ENCODE measurements around the gene DYNLRB2.

The DYNLRB2 gene

DNA sequence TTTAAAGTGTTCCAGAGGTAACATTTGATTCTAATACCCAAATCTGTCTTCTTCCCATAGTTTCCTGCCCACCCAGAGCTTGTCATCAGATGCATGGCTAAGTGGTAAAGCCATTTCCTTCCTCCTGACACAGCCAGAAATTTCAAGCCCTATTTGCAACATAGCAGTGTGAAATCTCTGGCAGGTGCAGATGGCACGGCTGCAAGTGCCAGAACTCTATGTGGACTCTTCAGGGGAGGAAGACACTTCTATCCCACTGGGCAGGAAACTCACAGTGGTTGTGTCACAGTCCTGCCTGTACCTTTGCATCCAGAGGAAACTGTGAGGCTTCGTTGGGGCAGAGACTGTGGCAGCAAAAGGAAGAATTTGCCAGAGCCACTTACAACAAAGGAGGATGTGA lies 13.2 kb downstream of the DYNLRB2 start:
- no peak for DNase-seq

DNA sequence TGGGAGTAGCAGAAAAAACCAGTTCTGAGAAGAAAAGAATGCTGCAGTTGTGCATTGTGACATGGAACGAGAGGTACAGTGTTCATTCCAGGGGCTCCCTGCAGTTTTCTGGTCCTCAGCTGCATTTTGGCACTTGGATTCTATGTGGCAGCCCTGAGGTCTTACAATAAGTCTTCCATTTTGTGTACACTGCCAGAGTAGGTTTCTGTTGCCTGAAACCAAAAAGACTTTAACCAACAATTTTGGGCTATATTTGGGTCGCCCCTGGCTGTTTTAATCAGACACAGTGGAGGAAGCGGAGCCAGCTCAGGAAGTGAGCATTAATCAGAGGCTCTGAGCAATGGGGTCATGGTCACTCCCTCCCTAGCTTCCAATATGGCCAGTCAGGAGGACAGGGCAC lies 15.7 kb downstream of the DYNLRB2 start:
- no peak for DNase-seq

DNA sequence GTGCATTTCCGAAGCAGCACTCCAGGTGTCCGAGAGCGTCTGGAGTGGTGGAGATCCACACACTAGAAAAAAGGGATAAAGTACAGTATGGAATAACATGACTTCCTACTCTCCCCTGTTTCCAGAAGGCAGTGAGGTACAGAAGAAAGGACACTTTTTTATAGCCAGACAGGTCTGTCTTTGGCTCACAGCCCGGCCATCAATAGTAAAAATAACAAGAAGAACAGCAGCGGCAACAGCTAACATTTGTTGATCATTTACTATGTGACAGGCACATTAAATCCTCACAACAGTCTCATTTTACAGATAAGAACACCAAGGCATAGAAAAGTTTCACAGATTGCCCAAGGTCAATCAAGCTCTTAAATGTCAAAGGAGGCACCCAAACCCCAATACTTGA lies 16.2 kb downstream of the DYNLRB2 start:
- no peak for DNase-seq

DNA sequence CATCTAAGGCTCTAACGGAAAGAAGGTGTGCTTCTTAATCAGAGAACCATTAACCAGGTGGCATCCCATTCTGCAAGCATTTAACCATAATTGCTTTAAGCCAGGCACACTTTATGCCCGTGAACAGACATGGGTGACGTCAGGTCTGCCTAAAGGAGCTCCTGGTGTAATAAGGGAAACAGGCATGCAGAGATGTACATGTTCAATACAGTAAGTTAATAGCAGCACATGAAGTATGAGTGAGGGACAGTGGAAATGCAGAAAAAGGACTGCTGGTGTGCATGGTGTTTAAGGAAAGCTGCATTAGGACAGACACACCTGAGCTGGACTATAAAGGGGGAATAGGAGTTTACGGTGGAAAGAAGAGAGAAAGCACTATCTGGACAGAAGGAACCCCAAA lies 18.6 kb downstream of the DYNLRB2 start:
- DNase-seq: no peak

DNA sequence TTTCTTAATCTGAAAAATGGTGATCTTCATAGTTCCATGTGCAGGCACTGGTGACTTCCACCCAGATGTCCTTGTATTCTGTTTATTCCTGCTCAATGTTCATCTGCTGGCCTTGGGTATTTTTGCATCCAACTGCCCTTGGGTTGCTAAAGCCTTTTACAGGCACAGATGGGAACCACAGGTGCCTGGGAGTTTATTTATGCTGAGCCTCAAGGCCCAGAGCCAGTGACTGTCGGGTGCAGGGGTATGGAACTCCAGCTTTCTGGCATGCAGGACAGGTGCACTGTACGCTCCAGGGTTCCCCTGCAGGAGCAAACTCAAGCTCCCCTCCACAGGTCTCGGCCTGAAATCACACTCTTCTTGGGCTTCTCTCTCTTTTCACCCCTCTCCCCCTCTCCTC lies 22.3 kb downstream of the DYNLRB2 start:
- DNase-seq: no peak

DNA sequence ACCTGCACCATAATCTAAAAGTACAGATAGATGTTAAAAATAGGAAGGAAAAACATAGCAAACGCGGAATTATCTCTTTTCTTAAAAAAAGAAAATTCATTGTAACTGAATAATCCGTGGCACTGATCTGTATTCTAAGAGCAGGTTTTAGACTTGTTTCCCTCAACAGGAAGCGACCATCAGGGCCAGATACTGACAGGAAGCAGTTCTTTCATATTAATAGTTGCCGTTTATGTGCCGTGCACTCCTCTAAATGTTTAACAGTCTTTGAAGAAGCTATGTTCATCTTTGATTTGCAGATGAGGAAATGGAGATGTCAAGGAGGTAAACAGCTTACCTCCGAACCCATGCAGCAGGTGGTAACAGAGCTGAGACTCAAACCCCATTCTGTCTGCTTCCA lies 23.6 kb downstream of the DYNLRB2 start:
- peak in 3 of 6 experiments; percentile 17 to 35 (median 21) for DNase-seq

DNA sequence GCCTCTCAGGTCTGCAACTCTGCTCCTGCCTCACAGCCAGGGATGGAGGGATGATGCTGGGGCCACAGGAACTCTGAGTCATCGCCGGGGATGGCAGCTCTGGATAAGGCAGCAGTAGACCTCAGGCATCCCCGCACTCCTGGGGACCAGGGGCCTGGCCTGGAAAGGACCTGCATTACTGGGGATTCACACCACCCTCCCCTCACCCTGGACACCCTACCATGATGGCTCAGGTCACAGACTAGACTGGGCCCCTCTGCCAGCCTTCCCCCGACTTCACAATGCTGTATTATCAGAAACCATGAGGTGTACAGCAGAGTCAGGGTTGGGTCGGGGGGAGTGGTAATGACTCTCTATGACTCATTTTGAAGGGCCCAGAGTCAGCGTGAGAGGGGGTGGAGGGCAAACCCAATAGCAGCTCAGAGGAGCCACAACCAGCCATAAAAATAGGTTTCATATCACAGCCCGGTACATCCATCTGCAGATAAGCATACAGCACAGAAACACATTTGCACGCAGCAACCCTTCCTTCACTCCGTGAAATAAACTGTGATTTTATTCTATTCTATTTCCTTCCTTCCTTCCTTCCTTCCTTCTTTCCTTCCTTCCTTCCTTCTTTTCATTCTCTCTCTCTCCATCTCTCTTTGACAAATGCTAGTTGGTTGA lies 28.8 kb downstream of the DYNLRB2 start:
- DNase-seq: no peak

DNA sequence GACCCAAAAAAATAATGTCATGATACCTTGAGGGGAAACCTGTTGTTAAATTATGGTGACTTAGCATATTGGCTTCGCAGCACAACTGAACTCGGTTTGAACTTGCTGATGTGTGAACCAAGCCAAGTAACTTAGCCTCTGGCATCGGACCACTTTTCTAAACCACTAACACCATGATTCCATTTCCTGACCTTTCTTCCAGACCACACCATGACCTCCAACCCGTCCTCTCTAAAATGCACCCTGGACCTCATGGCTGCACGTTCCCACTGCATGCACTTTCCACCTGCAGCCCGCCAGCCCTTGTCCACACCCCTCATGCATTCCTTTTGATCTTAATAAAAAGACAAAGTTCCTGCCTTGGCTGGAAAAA lies 29.3 kb downstream of the DYNLRB2 start:
- DNase-seq: no peak

DNA sequence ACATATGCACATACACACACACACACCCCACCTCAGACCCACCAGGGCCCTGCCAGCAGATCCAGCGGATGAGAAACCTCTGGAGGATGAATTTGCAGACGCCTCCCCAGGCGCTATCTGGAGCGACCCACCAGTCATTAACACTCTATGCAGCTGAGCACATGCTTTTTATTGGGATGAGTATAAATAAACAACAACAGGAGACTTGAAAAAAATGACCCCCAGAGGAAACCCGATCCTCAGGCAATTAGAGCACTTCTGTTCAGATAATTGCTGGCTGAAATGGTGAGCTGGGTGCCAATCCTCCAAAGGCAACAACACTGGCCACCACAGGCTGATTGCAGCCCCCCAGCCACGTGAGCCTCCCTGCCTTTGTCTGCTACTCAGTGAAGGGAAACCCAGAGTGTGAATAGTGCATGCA lies 32.9 kb downstream of the DYNLRB2 start:
- no peak for DNase-seq

DNA sequence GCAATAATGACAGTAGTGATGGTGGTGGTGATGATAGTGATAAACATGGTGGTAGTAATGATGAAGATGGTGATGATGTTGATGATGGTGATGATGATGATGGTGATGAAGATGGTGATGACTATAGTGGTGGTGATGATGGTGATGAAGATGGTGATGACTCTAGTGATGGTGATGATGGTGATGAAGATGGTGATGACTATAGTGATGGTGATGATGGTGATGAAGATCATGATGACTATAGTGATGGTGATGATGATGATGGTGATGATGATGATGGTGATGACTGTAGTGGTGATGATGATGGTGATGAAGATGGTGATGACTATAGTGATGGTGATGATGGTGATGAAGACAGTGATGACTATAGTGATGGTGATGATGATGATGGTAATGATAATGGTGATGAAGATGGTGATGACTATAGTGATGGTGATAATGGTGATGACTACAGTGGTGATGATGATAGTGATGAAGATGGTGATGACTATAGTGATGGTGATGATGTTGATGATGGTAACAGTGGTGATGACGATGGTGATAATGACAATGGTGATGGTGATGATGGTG lies 35.6 kb downstream of the DYNLRB2 start:
- no peak for DNase-seq

DNA sequence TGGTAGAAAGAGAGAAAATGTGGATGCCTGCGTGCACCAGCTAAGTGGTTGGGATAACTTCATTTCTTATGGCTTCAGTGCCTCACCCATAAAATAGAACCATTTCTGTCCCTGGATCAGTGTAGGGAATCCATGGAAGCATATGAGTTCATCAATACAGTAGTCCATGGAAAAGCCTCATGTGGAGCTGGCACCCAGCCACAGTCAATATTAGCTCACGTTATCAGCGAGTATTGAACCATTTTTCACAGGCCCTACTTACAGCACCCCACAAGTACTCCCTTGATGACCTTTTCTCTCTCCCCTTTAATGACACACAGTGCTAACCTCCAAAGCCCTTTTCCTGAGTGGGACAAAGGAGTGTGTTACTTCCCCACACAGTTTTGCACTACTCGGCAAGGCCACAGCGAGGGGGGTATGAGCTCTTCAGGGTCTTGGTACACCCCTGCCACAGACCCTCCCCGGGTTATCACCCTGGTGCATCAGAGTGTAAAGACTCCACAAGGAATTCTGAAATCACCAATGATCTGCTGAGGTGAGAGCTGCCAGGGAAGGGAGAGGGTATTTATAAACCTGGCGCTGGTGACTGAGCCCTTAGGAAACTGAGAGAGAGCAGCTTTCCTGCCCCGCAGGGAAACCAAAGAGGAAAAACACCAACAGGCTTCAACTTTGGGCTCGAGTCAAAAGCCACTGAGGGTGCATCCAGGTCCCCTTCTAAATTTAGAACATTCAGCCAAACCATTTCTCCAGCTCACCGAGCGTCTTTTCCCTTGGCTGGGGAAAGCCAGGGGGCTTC lies 36.9 kb downstream of the DYNLRB2 start:
- DNase-seq: no peak

DNA sequence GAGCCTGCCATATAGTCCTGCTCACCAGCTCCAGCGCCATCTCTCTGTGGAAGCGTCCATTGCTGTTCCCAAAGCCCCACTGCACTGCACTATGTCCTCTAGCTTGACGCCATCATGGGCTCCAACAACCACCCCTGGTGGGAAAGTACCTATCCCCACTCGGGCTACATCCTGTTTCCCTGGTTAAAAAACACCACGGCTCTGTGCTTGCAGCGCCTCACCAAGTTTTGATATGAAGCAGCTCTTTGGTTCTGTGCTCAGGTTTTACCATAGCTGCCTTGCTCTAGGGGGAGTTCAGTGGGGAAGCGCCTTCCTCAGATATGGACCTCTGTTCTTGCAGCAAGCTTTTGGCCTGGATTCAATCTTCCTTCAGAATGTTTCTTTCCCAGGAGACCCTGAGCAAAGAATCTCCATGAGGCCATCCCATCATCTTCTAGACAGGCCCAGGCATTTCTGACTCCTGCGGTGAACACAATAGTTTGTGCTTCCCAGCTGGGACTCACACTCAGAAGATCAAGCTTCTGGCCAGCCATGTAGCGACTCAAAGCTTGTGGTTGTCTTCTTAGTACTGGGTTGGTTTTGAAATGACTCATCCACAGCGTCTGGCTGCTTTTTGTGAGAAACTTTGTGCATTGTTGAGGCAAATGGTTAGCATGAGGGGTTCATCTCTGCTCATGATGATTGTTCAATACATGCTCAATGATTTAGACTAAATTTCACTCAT lies 39.5 kb downstream of the DYNLRB2 start:
- peak in 5 of 6 experiments; percentile 3 to 60 (median 25) for DNase-seq

DNA sequence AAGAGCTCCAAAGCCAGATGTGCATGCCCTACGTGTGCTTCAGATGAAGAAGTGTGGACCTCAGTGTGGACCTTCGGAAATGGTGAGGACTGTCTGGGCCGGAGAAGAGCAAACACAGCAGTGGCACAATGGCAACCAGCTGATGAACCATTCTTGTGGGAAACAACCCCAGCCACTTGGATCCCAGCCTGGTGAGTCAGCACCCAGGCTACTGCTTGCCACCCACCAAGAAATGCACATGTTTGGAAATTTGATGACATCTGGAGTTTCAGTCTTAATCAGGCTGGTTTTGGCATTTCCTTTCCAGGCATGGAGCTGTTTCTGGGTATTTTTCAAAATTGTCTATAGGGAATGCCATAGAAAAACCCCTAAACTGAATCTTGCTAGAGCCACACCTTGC lies 42.7 kb downstream of the DYNLRB2 start:
- no peak for DNase-seq

DNA sequence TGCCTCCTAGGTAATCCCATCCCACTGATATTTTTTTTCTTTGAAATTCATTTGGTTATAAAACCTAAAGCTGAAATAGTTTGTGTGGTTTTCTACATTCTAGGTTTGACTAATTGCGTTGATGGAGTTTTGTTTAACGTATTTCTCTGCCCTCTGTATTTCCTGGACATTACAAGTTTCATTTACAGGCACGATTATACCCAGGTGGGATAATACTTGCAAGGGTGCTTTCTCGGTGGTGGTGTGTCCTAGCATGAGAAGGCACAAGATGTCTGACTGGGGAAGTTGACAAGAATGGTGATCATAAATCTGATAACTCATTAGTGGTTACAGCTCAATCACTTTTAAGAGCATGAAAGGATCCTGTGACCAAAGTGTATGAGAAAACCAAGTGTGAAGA lies 45.0 kb downstream of the DYNLRB2 start:
- DNase-seq: no peak

DNA sequence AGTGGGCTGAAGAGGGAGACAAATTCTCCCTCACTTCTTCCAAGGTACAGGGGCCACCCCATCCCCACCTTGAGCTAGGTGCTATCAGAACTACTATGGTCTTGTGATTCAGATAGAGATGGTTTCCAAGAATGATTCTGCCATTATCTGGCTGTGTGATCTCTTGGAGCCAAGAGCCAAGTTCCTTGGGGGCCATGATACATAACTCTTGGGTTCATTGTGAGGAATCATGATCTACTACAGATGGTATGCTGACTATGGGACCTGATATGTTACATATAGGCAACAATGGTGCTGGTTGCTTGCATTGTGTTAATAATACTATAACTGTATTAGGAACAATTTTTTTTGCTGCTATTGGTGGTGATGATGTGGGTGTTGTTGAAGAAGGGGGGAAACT lies 45.7 kb downstream of the DYNLRB2 start:
- no peak for DNase-seq

DNA sequence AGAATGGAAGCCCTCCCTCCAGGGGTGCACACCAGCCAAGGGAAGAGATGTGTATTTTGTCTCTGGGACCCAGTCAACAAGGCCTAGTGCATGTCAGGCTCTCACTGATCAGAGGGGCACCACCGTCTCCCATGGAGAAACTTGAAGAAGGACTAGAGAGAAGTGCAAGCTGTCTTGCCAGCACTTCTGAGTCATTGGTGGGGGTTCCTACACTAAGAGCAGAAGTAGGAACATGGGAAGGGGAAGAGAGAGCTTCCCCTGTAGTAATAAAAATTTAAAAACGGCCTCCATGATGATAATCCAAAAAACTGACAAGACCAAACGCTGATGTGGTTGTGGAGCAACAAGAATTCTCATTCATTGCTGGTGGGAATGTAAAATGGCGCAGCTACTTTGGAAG lies 46.3 kb downstream of the DYNLRB2 start:
- DNase-seq: no peak

DNA sequence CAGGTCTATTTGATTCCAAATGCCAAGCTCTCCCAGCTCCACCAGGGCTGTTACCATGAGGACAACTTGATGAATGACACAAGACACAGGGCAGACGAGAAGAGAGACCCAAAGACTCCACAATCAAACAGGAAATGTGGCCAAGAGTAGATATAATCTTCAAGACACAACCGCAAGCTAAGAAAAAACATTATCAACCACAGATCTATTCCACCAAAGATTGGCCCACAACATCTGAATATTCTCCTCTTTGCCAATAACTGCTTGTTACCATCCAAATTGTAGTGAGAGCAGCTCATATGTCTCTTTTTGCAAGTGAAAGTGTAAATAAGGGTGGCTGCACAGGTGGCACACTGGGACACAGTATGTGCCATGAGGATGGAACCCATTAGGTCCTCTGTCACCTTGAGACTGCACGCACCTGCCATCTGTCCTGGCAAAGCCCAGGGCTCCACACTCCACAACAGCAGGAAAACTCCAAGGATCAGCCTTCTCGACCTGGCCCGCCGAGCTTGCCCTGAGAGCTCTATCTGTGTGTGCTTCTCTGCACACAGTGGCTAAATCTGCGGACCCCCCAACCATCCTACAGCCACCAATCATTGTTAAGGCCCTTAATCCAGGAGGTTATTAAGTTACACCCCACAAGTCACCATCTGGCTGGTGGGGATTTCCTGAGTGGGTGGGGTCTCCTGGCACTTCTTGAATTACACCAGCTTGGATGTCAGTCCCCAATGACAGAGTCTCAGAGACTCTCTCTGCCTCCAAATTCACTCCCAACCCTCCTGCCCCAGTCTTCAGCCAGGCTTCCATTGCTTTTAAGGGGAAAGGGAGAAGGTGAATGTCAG lies 50.5 kb downstream of the DYNLRB2 start:
- DNase-seq: peak in 3 of 6 experiments; percentile 67 to 80 (median 77)

DNA sequence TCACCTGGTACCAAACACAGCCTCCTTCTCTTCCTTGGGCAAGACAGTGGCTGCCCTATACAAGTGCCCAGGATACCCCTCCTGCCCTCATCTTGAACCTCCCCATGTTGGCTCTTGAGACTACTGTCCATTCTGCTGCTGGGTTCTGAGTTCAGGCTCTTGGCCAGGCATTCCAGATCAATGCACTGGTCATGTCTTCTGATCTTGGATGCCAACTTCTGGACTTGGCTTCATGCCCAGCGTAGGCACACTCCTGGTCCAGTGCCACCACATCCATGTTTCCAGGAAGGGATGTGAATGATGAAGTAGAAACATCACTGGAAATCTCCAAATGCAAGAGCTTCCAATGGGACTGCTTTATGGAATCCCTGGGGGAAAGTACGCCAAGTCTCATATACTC lies 51.5 kb downstream of the DYNLRB2 start:
- DNase-seq: no peak

DNA sequence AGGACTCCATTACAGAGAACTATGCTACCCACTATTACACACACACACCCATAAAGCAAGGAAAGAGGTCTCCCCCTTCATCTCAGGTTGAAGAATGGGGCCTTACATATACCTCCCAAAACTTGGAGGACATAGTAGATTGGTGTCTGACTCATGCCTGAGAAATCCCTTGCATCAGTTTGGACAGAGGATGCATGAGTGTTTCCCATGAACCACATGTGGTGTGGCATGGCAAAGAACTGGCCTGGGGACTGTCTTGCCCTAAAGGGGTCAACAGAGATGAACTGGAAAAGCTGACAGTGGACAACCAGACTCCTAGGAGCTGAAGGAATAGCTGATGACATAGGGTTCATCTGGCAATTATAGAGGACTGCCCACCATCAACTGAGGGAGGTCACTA lies 54.0 kb downstream of the DYNLRB2 start:
- DNase-seq: no peak

DNA sequence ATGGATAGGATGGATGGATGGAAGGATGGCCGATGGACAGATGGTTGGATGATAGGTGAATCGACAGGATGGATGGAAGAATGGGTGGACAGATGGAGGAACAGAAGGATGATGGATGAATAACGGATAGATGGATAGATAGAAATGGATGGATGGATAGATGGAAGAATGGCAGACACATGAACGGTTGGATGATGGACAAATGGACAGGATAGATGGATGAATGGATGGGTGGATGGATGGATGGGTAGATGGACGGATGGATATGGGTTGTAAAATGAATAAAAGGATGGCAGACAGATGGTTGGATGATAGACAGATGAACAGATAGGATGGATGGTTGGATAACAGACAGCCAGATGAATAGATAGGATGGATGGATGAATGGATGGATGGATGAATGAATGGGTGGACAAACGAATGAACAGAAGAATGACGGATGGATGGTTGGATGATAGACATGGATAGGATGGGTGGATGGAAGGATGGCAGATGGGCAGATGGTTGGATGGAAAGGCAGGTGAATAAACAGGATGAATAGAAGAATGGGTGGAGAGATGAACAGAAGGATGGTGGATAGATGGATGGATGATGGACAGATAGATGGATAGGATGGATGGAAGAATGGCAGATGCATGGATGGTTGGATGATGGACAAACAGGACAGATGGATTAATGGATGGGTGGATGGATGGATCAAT lies 55.9 kb downstream of the DYNLRB2 start:
- no peak for DNase-seq

DNA sequence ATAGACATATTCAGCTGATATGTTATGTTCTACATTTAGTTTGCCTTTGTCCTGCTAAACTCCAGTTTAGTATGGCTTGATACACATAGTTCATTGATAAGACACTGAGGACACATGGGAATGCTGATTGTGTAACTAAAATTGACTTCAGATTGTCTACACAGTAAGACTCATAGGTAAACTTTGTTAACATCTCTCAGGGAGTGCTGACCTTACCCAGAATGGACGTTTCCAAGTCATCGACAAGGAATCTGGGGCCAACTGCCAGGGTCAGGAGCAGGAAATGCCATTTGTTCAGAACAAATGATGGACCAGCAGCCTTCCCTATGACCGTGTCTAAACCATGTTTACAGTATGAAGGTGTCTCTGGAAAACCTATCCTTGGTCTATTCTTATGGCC lies 58.7 kb downstream of the DYNLRB2 start:
- no peak for DNase-seq

Data from stimulated activated naive CD4-positive, alpha-beta T cell (primary cell).